Small intestine (tissue), 16 donors: ENCODE measurements around the gene FGF7. TPM values are rescaled to one million over a fixed set of nuclear protein-coding genes. Genes with fewer than 3 reads are reported as not detected.
"Not testable (repeated sequence)": the region's sequence is repeated elsewhere in the genome, so short reads cannot be mapped to it uniquely, and the experiment has no call there.

Experiments
- DNase-seq, 2 donors: peaks; one replicate each; pipeline versions ENCODE4 v3.0.0 to v3.0.0-alpha.2; 2013
- FAIRE-seq: peaks from 2 replicates; lab custom pipeline; 2012; peaks lifted over from hg19 to GRCh38; lab: Jason Lieb, UNC
- H3K27ac ChIP-seq, 3 donors: one replicate each; pipeline ENCODE4 v1.5.1; 2013; ENCODE audit warnings: low read length in 2 of 3, mild to moderate bottlenecking in 2 of 3, control low read depth in 1 of 3, inconsistent platforms in 1 of 3, low read depth in 1 of 3, moderate library complexity in 1 of 3
- H3K27me3 ChIP-seq, 3 donors: one replicate each; pipeline ENCODE4 v1.6.1; 2013; ENCODE audit warnings: low read length in 3 of 3, inconsistent platforms in 1 of 3; ENCODE audit not compliant: control insufficient read depth in 3 of 3, insufficient read depth in 3 of 3
- H3K36me3 ChIP-seq, 3 donors: one replicate each; pipeline ENCODE4 v1.6.1; 2013; ENCODE audit warnings: low read length in 3 of 3, inconsistent platforms in 1 of 3, low read depth in 1 of 3, mild to moderate bottlenecking in 1 of 3, moderate library complexity in 1 of 3; ENCODE audit not compliant: control insufficient read depth in 3 of 3, insufficient read depth in 2 of 3
- H3K4me1 ChIP-seq, 3 donors: one replicate each; pipeline ENCODE4 v1.6.1; 2013; ENCODE audit warnings: low read length in 2 of 3, inconsistent platforms in 1 of 3, low read depth in 1 of 3, mild to moderate bottlenecking in 1 of 3, moderate library complexity in 1 of 3; ENCODE audit not compliant: control insufficient read depth in 3 of 3, insufficient read depth in 2 of 3
- H3K4me3 ChIP-seq, 3 donors: one replicate each; pipeline ENCODE4 v1.5.1; 2013; ENCODE audit warnings: low read length in 3 of 3, control low read depth in 1 of 3, inconsistent platforms in 1 of 3, low read depth in 1 of 3, mild to moderate bottlenecking in 1 of 3, moderate library complexity in 1 of 3
- H3K9me3 ChIP-seq, 2 donors: one replicate each; pipeline ENCODE4 v1.6.1; 2013; ENCODE audit warnings: low read depth in 1 of 2, low read length in 1 of 2; ENCODE audit not compliant: control insufficient read depth in 2 of 2, insufficient read depth in 1 of 2
- WGBS, 3 donors: extraction: QIAGEN DNeasy Blood & Tissue Kit; methylation state at CpG; one replicate each; pipeline ENCODE4 v1.1.7; 2013; 5-methylcytosine and 5-hydroxymethylcytosine counted together
- long read RNA-seq, 10 donors: transcript quantifications; one replicate each; lab custom pipeline, GENCODE V29; 2026
- polyA plus RNA-seq, 4 donors: library from polyadenylated mRNA; stranded (reverse) in 3 of 4; unstranded in 1 of 4; fragments of 200-250 nt in 3 of 4; fragments of 120-200 nt in 1 of 4; gene quantifications; one replicate each; pipeline versions ENCODE4 v1.2.1 to v1.2.3, GENCODE V29; 2013
- donor health status: healthy with polysubstance abuse.
- donor health status: control.
- donor health status: control.
- donor health status: Bipolar disorder and iron deficiency.
- donor health status: healthy.

FGF7 gene
- 1 to 10 TPM in 2 of 4 donors, under 1 TPM in 2; under 0.01 to 4.9 (median 2.4) TPM for polyA plus RNA-seq
- long read RNA-seq, donor 1 = 0 reads
- long read RNA-seq, donor 2, full-length matches to known transcripts = 1 of 1 reads
- long read RNA-seq, donor 2, partial matches to known transcripts = 0 of 1 reads
- long read RNA-seq, donor 2, other reads (novel, unspliced or antisense) = 0 of 1 reads
- long read RNA-seq, donor 3, full-length matches to known transcripts = 2 of 2 reads
- long read RNA-seq, donor 3, partial matches to known transcripts = 0 of 2 reads
- long read RNA-seq, donor 3, other reads (novel, unspliced or antisense) = 0 of 2 reads
- long read RNA-seq, donor 4, full-length matches to known transcripts = 1 of 1 reads
- long read RNA-seq, donor 4, partial matches to known transcripts = 0 of 1 reads
- long read RNA-seq, donor 4, other reads (novel, unspliced or antisense) = 0 of 1 reads
- long read RNA-seq, donor 5, full-length matches to known transcripts = 1 of 1 reads
- long read RNA-seq, donor 5, partial matches to known transcripts = 0 of 1 reads
- long read RNA-seq, donor 5, other reads (novel, unspliced or antisense) = 0 of 1 reads
- long read RNA-seq, donor 6, full-length matches to known transcripts = 2 of 2 reads
- long read RNA-seq, donor 6, partial matches to known transcripts = 0 of 2 reads
- long read RNA-seq, donor 6, other reads (novel, unspliced or antisense) = 0 of 2 reads
- long read RNA-seq, donor 7, full-length matches to known transcripts = 4 of 17 reads
- long read RNA-seq, donor 7, partial matches to known transcripts = 13 of 17 reads
- long read RNA-seq, donor 7, other reads (novel, unspliced or antisense) = 0 of 17 reads
- long read RNA-seq, donor 8, full-length matches to known transcripts = 3 of 3 reads
- long read RNA-seq, donor 8, partial matches to known transcripts = 0 of 3 reads
- long read RNA-seq, donor 8, other reads (novel, unspliced or antisense) = 0 of 3 reads
- long read RNA-seq, donor 9, full-length matches to known transcripts = 1 of 1 reads
- long read RNA-seq, donor 9, partial matches to known transcripts = 0 of 1 reads
- long read RNA-seq, donor 9, other reads (novel, unspliced or antisense) = 0 of 1 reads
- long read RNA-seq, donor 10, full-length matches to known transcripts = 36 of 43 reads
- long read RNA-seq, donor 10, partial matches to known transcripts = 7 of 43 reads
- long read RNA-seq, donor 10, other reads (novel, unspliced or antisense) = 0 of 43 reads

- no peaks in the 10 kb centered on the region for H3K27me3 ChIP-seq
- H3K36me3 ChIP-seq = no peaks in the 10 kb centered on the region
- WGBS, 3 donors = 46 to 79% (median 70%) methylated on average over 4 of the region's 4 CpGs
- H3K27ac ChIP-seq = peak within 1 kb of the TSS in 2 of 3 donors; percentile 19 to 26
- H3K4me1 ChIP-seq = no peaks in the 10 kb centered on the region
- H3K9me3 ChIP-seq = no peaks in the 10 kb centered on the region
- no peak for FAIRE-seq
- H3K4me3 ChIP-seq = peak within 1 kb of the TSS in 1 of 3 donors; percentile 41
- DNase-seq = peak in 1 of 2 donors; percentile 16
These were observed at the start of gene FGF7 for GRCh38 chr15:49423021-49423420. FGF7 (plus strand) TSS chr15:49423242; CDS start chr15:49424298, 1,056 bp downstream.

GRCh38 chr15:49379996-49380395 lies 43.0 kb upstream of the FGF7 start:
- no peaks in the 10 kb centered on the region for H3K36me3 ChIP-seq
- no peaks in the 10 kb centered on the region for H3K27me3 ChIP-seq
- no peaks in the 10 kb centered on the region for H3K9me3 ChIP-seq
- 77 to 88% (median 87%) methylated on average over 4 of the region's 4 CpGs for WGBS, 3 donors
- H3K4me1 ChIP-seq = no peaks in the 10 kb centered on the region
- H3K4me3 ChIP-seq = no peak overlapping the region
- no peak for DNase-seq
- no peak for FAIRE-seq
- H3K27ac ChIP-seq = no peak overlapping the region

- WGBS, 3 donors = 74 to 83% (median 81%) methylated on average over 5 of the region's 5 CpGs
- FAIRE-seq = no peak
- no peaks in the 10 kb centered on the region for H3K36me3 ChIP-seq
- no peak overlapping the region for H3K4me3 ChIP-seq
- H3K4me1 ChIP-seq = no peaks in the 10 kb centered on the region
- no peaks in the 10 kb centered on the region for H3K9me3 ChIP-seq
- no peak overlapping the region for H3K27ac ChIP-seq
- H3K27me3 ChIP-seq = no peaks in the 10 kb centered on the region
- DNase-seq = no peak
These were observed 42.1 kb upstream of the FGF7 start for GRCh38 chr15:49380912-49381311.

GRCh38 chr15:49382394-49382793 lies 40.6 kb upstream of the FGF7 start:
- H3K4me3 ChIP-seq = no peak overlapping the region
- no peaks in the 10 kb centered on the region for H3K27me3 ChIP-seq
- H3K36me3 ChIP-seq = no peaks in the 10 kb centered on the region
- H3K4me1 ChIP-seq = no peaks in the 10 kb centered on the region
- no peak for DNase-seq
- no peak overlapping the region for H3K27ac ChIP-seq
- FAIRE-seq = no peak
- H3K9me3 ChIP-seq = no peaks in the 10 kb centered on the region

- no peaks in the 10 kb centered on the region for H3K4me1 ChIP-seq
- DNase-seq = no peak
- FAIRE-seq = no peak
- WGBS, 3 donors = 39 to 60% (median 51%) methylated on average over 1 of the region's 1 CpG
- no peaks in the 10 kb centered on the region for H3K9me3 ChIP-seq
- no peaks in the 10 kb centered on the region for H3K36me3 ChIP-seq
- H3K27ac ChIP-seq = no peak overlapping the region
- H3K27me3 ChIP-seq = no peaks in the 10 kb centered on the region
- no peak overlapping the region for H3K4me3 ChIP-seq
These were observed 39.8 kb upstream of the FGF7 start for GRCh38 chr15:49383266-49383665.

GRCh38 chr15:49387471-49387870 lies 35.6 kb upstream of the FGF7 start:
- FAIRE-seq = no peak
- Histone ChIP-seq H3K27me3 (no peaks in the 10 kb centered on the region), H3K36me3 (no peaks in the 10 kb centered on the region), H3K4me1 (no peaks in the 10 kb centered on the region), H3K4me3 (no peak overlapping the region), H3K9me3 (no peaks in the 10 kb centered on the region), H3K27ac (no peak overlapping the region)
- DNase-seq = no peak
- 66 to 82% (median 74%) methylated on average over 2 of the region's 2 CpGs for WGBS, 3 donors

- H3K27me3 ChIP-seq, FAIRE-seq, H3K36me3 ChIP-seq, DNase-seq, H3K4me3 ChIP-seq, H3K4me1 ChIP-seq, H3K9me3 ChIP-seq, H3K27ac ChIP-seq: not testable (repeated sequence)
- 77 to 82% (median 79%) methylated on average over 5 of the region's 5 CpGs for WGBS, 3 donors
These were observed 20.3 kb upstream of the FGF7 start for GRCh38 chr15:49402515-49403296.
